K562 (cell line): ENCODE data around the gene DDIT3. TPM values are rescaled to one million over a fixed set of nuclear protein-coding genes. Genes with fewer than 3 reads are reported as not detected.

Experiments
- CEBPZ ChIP-seq: fragments of 150-350 bp; IDR thresholded peaks from 2 replicates; pipeline ENCODE4 v1.6.1; 2014; ENCODE audit warnings: low read depth, mild to moderate bottlenecking, low read length, borderline replicate concordance
- JUN ChIP-seq, 2 experiments: sonication (generic) in 1 of 2; formaldehyde crosslinking in 1 of 2; IDR thresholded peaks; 2 replicates each; pipeline versions ENCODE4 v1.6.1 to v1.8.0; 2012 to 2022; ENCODE audit warnings: borderline replicate concordance in 2 of 2, mild to moderate bottlenecking in 2 of 2, improper control_type of control experiment in 1 of 2, low read depth in 1 of 2, low read length in 1 of 2, missing genetic modification reagents in 1 of 2
- MGA ChIP-seq: fragments of 450-650 bp; IDR thresholded peaks from 2 replicates; pipeline ENCODE4 v1.6.1; 2016; ENCODE audit warnings: mild to moderate bottlenecking, moderate library complexity
- TEAD1 ChIP-seq, 2 experiments: fragments of 450-650 bp in 1 of 2; sonication (generic) in 1 of 2; formaldehyde crosslinking; IDR thresholded peaks; 2 replicates each; pipeline versions ENCODE4 v1.4.0 to v1.8.0; 2020 to 2022; ENCODE audit warnings: mild to moderate bottlenecking in 2 of 2, missing genetic modification reagents in 1 of 2
- polyA plus RNA-seq, 8 experiments: library from polyadenylated mRNA; depleted of rRNA in 4 of 8; stranded (reverse) in 5 of 8; unstranded in 3 of 8; fragments of >200 nt; fragmentation: Nextera tagmentation in 2 of 8; fragmentation: Illumina TruSeq in 1 of 8; extraction: Ambion mirVana in 2 of 8; extraction: Trizol in 1 of 8; gene quantifications; 2 replicates each; pipeline versions ENCODE4 v1.2.1 to v1.2.3, GENCODE V29; 2011 to 2014; ENCODE audit warnings: inconsistent platforms in 1 of 8, missing spikeins in 1 of 8
- total RNA-seq, 7 experiments: library from RNA; depleted of rRNA in 6 of 7; stranded (reverse); fragments of >200 nt in 6 of 7; fragmentation: Illumina TruSeq in 2 of 7; extraction: Trizol in 2 of 7; gene quantifications; 2 replicates each; pipeline versions ENCODE4 v1.2.1 to v1.2.3, GENCODE V29; 2011 to 2021; ENCODE audit warnings: low replicate concordance in 1 of 7

DDIT3 gene
- total and polyA plus RNA-seq, 9 of the 15 experiments (the other 6 are each of a cell fraction or from before 2014, with no cell fraction given) = 59.1 to 272 (median 89.9) TPM

- TF ChIP-seq MGA = no peak; the same call in 1 of the 2 replicates
- peak; percentile 90 for TF ChIP-seq JUN (IDR thresholded peaks at IDR 0.05; ENCODE audit: borderline replicate concordance, low read depth, low read length)
- TF ChIP-seq JUN (CRISPR knock-in tag; IDR thresholded peaks at IDR 0.05; ENCODE audit: borderline replicate concordance) = peak; percentile 84; the same call in 1 of the 2 replicates
- TF ChIP-seq CEBPZ = no peak
- TF ChIP-seq TEAD1 (CRISPR knock-in tag; IDR thresholded peaks at IDR 0.05) = peak in 1 of 2 experiments; percentile 88; a peak in 2 of 4 replicates
Observed at GRCh38 chr12:57520053-57520818, at the start of gene DDIT3 (continued).
